ENCODE data around the gene FOXE3. TPM values are rescaled to one million over a fixed set of nuclear protein-coding genes. Genes with fewer than 3 reads are reported as not detected.

The FOXE3 gene
- total and polyA plus RNA-seq, 2 of the 8 experiments (the other 6 are each of a cell fraction or from before 2014, with no cell fraction given) = 0.18 TPM; not detected in 1

DNA sequence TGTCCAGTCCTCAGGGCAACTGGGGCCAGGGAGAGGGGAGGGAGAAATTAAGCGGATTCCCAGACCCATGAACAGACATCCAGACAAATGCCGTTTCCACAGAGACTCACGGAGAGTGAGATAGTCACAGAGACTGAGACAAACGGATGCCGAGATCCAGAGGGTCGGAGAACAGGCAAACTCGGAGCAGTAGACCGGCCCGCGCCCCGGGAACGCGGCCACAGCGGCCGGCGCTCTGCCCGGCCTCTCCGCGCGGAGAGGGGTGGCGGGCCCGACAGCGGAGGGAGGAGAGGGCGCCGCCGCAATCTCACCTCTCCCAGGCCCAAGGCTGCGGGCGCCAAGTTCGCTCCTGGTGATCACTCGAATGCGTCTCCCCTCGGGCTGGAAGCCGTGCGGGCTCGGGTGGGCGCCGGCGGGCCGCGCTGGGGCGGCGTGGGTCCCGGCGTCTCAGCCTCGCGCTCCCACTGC lies 20.9 kb downstream of the FOXE3 start (continued):
- no peak for TF ChIP-seq RBBP5 (IDR thresholded peaks at IDR 0.05; ENCODE audit: borderline replicate concordance, low read depth, low read length)
- TF ChIP-seq CREB1 (IDR thresholded peaks at IDR 0.05) = no peak
- TF ChIP-seq HDAC6 (IDR thresholded peaks at IDR 0.05; ENCODE audit: low read depth, low read length) = no peak
- no peak for TF ChIP-seq TCF12 (IDR thresholded peaks at IDR 0.05; ENCODE audit: low read depth, low read length)
- TF ChIP-seq BACH1 (IDR thresholded peaks at IDR 0.05; ENCODE audit: low read length) = no peak
- no peak for TF ChIP-seq SIN3A (conservative IDR thresholded peaks at IDR 0.05 in 1 of 2, IDR thresholded peaks at IDR 0.05 in 1 of 2; ENCODE audit: low read depth in 1 of 2, low read length in 2 of 2)
- TF ChIP-seq NANOG (IDR thresholded peaks at IDR 0.05; ENCODE audit: insufficient read depth, low read depth, low read length, poor library complexity, severe bottlenecking) = no peak
- TF ChIP-seq SAP30 (IDR thresholded peaks at IDR 0.05; ENCODE audit: insufficient read depth, insufficient replicate concordance, low read length) = no peak
- TF ChIP-seq RNF2 (IDR thresholded peaks at IDR 0.05; ENCODE audit: borderline replicate concordance, low read depth, low read length, missing control alignments, poor library complexity, severe bottlenecking) = peak; percentile 59
- TF ChIP-seq POU5F1 (IDR thresholded peaks at IDR 0.05; ENCODE audit: low read depth, low read length) = no peak
- TF ChIP-seq FOSL1 (IDR thresholded peaks at IDR 0.05; ENCODE audit: insufficient read depth, low read depth, low read length) = no peak
- TF ChIP-seq EP300 (IDR thresholded peaks at IDR 0.05; ENCODE audit: borderline replicate concordance in 1 of 2, low read depth in 2 of 2, low read length in 2 of 2) = no peak
- TF ChIP-seq SUZ12 (IDR thresholded peaks at IDR 0.05; ENCODE audit: low read length) = peak; percentile 94
- TF ChIP-seq KDM4A (IDR thresholded peaks at IDR 0.05; ENCODE audit: low read depth, low read length, severe bottlenecking) = peak; percentile 82

All from H1 (cell line).